ENCODE data around the gene CAMKV.

The CAMKV gene

GRCh38 chr3:49896345-49896744 is 26.6 kb upstream of the CAMKV start:
- FAIRE-seq: no peak

GRCh38 chr3:49895791-49896190 is 26.1 kb upstream of the CAMKV start:
- no peak for FAIRE-seq

- FAIRE-seq: no peak
These were observed 19.6 kb upstream of the CAMKV start for GRCh38 chr3:49889296-49889695.

- FAIRE-seq: no peak
These were observed 17.2 kb upstream of the CAMKV start for GRCh38 chr3:49886922-49887265.

GRCh38 chr3:49883998-49884397 is 14.3 kb upstream of the CAMKV start:
- FAIRE-seq: no peak

GRCh38 chr3:49882166-49882565 is 12.5 kb upstream of the CAMKV start:
- no peak for FAIRE-seq

GRCh38 chr3:49880581-49881315 is 11.0 kb upstream of the CAMKV start:
- FAIRE-seq: no peak

- FAIRE-seq: no peak
These were observed 10.0 kb upstream of the CAMKV start for GRCh38 chr3:49879721-49880120.

GRCh38 chr3:49878686-49879085 is 9.0 kb upstream of the CAMKV start:
- no peak for FAIRE-seq

- no peak for FAIRE-seq
These were observed 8.0 kb upstream of the CAMKV start for GRCh38 chr3:49877716-49878115.

GRCh38 chr3:49876567-49876966 is 6.9 kb upstream of the CAMKV start:
- FAIRE-seq: no peak

GRCh38 chr3:49873623-49874022 is 3.9 kb upstream of the CAMKV start:
- no peak for FAIRE-seq

- no peak for FAIRE-seq
These were observed 3.1 kb upstream of the CAMKV start for GRCh38 chr3:49872801-49873281.

GRCh38 chr3:49871531-49872153 is 1.9 kb upstream of the CAMKV start:
- no peak for FAIRE-seq

GRCh38 chr3:49868862-49869466 is 742 bp downstream of the CAMKV start:
- FAIRE-seq: no peak

GRCh38 chr3:49867871-49868321 is 1.8 kb downstream of the CAMKV start:
- no peak for FAIRE-seq

GRCh38 chr3:49867400-49867799 is 2.3 kb downstream of the CAMKV start:
- FAIRE-seq: no peak

GRCh38 chr3:49865198-49865784 is 4.4 kb downstream of the CAMKV start:
- no peak for FAIRE-seq

GRCh38 chr3:49864505-49864904 is 5.2 kb downstream of the CAMKV start:
- no peak for FAIRE-seq

GRCh38 chr3:49859576-49860305 is 10.0 kb downstream of the CAMKV start:
- FAIRE-seq: no peak

GRCh38 chr3:49856181-49857005 is 13.3 kb downstream of the CAMKV start, which contains the start of gene TRAIP:
TSS of gene TRAIP (minus strand) at chr3:49856564. CDS start at chr3:49856453, 111 bp downstream.
- FAIRE-seq: peak; percentile 98

- FAIRE-seq: no peak
These were observed 14.0 kb downstream of the CAMKV start for GRCh38 chr3:49855662-49856061.

Measured in A204.1 (cell line).